H9 (cell line): ENCODE measurements around the gene IGFBP4. TPM values are rescaled to one million over a fixed set of nuclear protein-coding genes. Genes with fewer than 3 reads are reported as not detected.
A peak's percentile ranks its signal among the peaks of the same experiment; 100 is the strongest.

Experiments used
- DNase-seq: peaks from one replicate; pipeline ENCODE4 v3.0.0-alpha.2; 2017
- H2AFZ ChIP-seq: one replicate; pipeline ENCODE4 v1.6.1; 2013; ENCODE audit warnings: mild to moderate bottlenecking, low read length, control low read depth, moderate library complexity
- H2AK5ac ChIP-seq: 2 replicates; pipeline ENCODE4 v1.6.1; 2013; ENCODE audit warnings: low read length, control low read depth, mixed read lengths; ENCODE audit not compliant: insufficient read length
- H2BK120ac ChIP-seq: one replicate; pipeline ENCODE4 v1.6.1; 2013; ENCODE audit warnings: low read depth, mild to moderate bottlenecking, low read length, control low read depth, inconsistent platforms; ENCODE audit not compliant: poor library complexity, severe bottlenecking
- H2BK12ac ChIP-seq: 2 replicates; pipeline ENCODE4 v1.6.1; 2013; ENCODE audit warnings: low read length, control low read depth, mixed read lengths, low read depth; ENCODE audit not compliant: insufficient read length
- H2BK15ac ChIP-seq: 2 replicates; pipeline ENCODE4 v1.6.1; 2013; ENCODE audit warnings: low read depth, low read length, control low read depth
- H2BK20ac ChIP-seq: one replicate; pipeline ENCODE4 v1.6.1; 2013; ENCODE audit warnings: low read depth, mild to moderate bottlenecking, low read length, control low read depth, inconsistent platforms; ENCODE audit not compliant: poor library complexity, severe bottlenecking
- H2BK5ac ChIP-seq: 2 replicates; pipeline ENCODE4 v1.6.1; 2013; ENCODE audit warnings: low read length, control low read depth, mixed read lengths; ENCODE audit not compliant: insufficient read length
- H3K14ac ChIP-seq: 2 replicates; pipeline ENCODE4 v1.6.1; 2013; ENCODE audit warnings: low read length, control low read depth; ENCODE audit not compliant: insufficient read depth
- H3K18ac ChIP-seq: 2 replicates; pipeline ENCODE4 v1.6.1; 2013; ENCODE audit warnings: low read depth, mild to moderate bottlenecking, mixed read lengths, low read length, control low read depth; ENCODE audit not compliant: insufficient read length
- H3K23ac ChIP-seq: 2 replicates; pipeline ENCODE4 v1.6.1; 2013; ENCODE audit warnings: low read length, control low read depth, mixed read lengths, low read depth; ENCODE audit not compliant: insufficient read length
- H3K23me2 ChIP-seq: 2 replicates; pipeline ENCODE4 v1.6.1; 2013; ENCODE audit warnings: low read depth, mild to moderate bottlenecking, mixed read lengths, low read length, control low read depth; ENCODE audit not compliant: insufficient read length, poor library complexity, severe bottlenecking
- H3K27ac ChIP-seq: 2 replicates; pipeline ENCODE4 v1.5.1; 2013; ENCODE audit warnings: low read length, control low read depth, mixed read lengths, low read depth; ENCODE audit not compliant: insufficient read length
- H3K27me3 ChIP-seq: 2 replicates; pipeline ENCODE4 v1.6.1; 2013; ENCODE audit warnings: low read length, control low read depth, inconsistent platforms; ENCODE audit not compliant: insufficient read depth
- H3K4ac ChIP-seq: 2 replicates; pipeline ENCODE4 v1.6.1; 2013; ENCODE audit warnings: low read depth, mild to moderate bottlenecking, control low read depth, inconsistent platforms, low read length, moderate library complexity
- H3K4me1 ChIP-seq: 2 replicates; pipeline ENCODE4 v1.6.1; 2013; ENCODE audit warnings: low read length, control low read depth, inconsistent platforms; ENCODE audit not compliant: insufficient read depth
- H3K4me2 ChIP-seq: 2 replicates; pipeline ENCODE4 v1.6.1; 2013; ENCODE audit warnings: low read length, control low read depth, mixed read lengths; ENCODE audit not compliant: insufficient read length, insufficient read depth
- H3K56ac ChIP-seq: 2 replicates; pipeline ENCODE4 v1.6.1; 2013; ENCODE audit warnings: low read depth, mild to moderate bottlenecking, mixed read lengths, low read length, control low read depth; ENCODE audit not compliant: insufficient read length
- H3K79me1 ChIP-seq: 2 replicates; pipeline ENCODE4 v1.6.1; 2013; ENCODE audit warnings: low read depth, mild to moderate bottlenecking, moderate library complexity, low read length, control low read depth, inconsistent platforms; ENCODE audit not compliant: insufficient read depth, poor library complexity, severe bottlenecking
- H3K79me2 ChIP-seq: 2 replicates; pipeline ENCODE4 v1.6.1; 2013; ENCODE audit warnings: low read length, control low read depth, inconsistent platforms; ENCODE audit not compliant: insufficient read depth
- H3K9ac ChIP-seq: 2 replicates; pipeline ENCODE4 v1.6.1; 2013; ENCODE audit warnings: low read length, control low read depth, mixed read lengths; ENCODE audit not compliant: insufficient read length; ENCODE audit errors: extremely low read depth
- H3K9me3 ChIP-seq: one replicate; pipeline ENCODE4 v1.6.1; 2013; ENCODE audit warnings: low read depth, low read length, inconsistent platforms; ENCODE audit not compliant: control insufficient read depth
- H3T11ph ChIP-seq: one replicate; pipeline ENCODE4 v1.6.1; 2013; ENCODE audit warnings: mild to moderate bottlenecking, low read length, control low read depth, inconsistent platforms
- H4K20me1 ChIP-seq: one replicate; pipeline ENCODE4 v1.6.1; 2013; ENCODE audit not compliant: control insufficient read depth, insufficient read length, insufficient read depth
- H4K5ac ChIP-seq: 2 replicates; pipeline ENCODE4 v1.6.1; 2013; ENCODE audit warnings: low read depth, mild to moderate bottlenecking, mixed read lengths, low read length, control low read depth; ENCODE audit not compliant: insufficient read length
- H4K8ac ChIP-seq: replicated peaks from 2 replicates; pipeline ENCODE4 v1.6.1; 2013; ENCODE audit warnings: low read length, control low read depth, mixed read lengths, low read depth; ENCODE audit not compliant: insufficient read length
- H4K91ac ChIP-seq: 2 replicates; pipeline ENCODE4 v1.6.1; 2013; ENCODE audit warnings: low read depth, mild to moderate bottlenecking, moderate library complexity, mixed read lengths, low read length, control low read depth; ENCODE audit not compliant: insufficient read length
- H3K27ac Mint-ChIP-seq, 3 experiments: 2 replicates in 2 of 3; 3 replicates in 1 of 3; pipeline ENCODE4 v1.8.0; 2020 to 2021; ENCODE audit warnings: mixed read lengths in 3 of 3, mild to moderate bottlenecking in 1 of 3, moderate library complexity in 1 of 3
- H3K27me3 Mint-ChIP-seq: 2 replicates; pipeline ENCODE4 v1.8.0; 2021; ENCODE audit warnings: low read depth, mild to moderate bottlenecking, moderate library complexity, mixed read lengths
- H3K36me3 Mint-ChIP-seq, 3 experiments: 2 replicates in 2 of 3; 3 replicates in 1 of 3; pipeline ENCODE4 v1.8.0; 2020 to 2021; ENCODE audit warnings: low read depth in 3 of 3, mixed read lengths in 3 of 3; ENCODE audit not compliant: insufficient read depth in 1 of 3
- H3K4me1 Mint-ChIP-seq, 2 experiments: 2 replicates each; pipeline ENCODE4 v1.8.0; 2020; ENCODE audit warnings: mixed read lengths in 2 of 2
- H3K4me3 Mint-ChIP-seq, 2 experiments: 2 replicates in 1 of 2; 3 replicates in 1 of 2; pipeline ENCODE4 v1.8.0; 2020 to 2021; ENCODE audit warnings: mild to moderate bottlenecking in 2 of 2, mixed read lengths in 2 of 2, moderate library complexity in 1 of 2
- H3K9me3 Mint-ChIP-seq, 2 experiments: 2 replicates in 1 of 2; 3 replicates in 1 of 2; pipeline ENCODE4 v1.8.0; 2020; ENCODE audit warnings: mild to moderate bottlenecking in 2 of 2, mixed read lengths in 2 of 2, moderate library complexity in 1 of 2
- WGBS: extraction: QIAGEN DNeasy Blood & Tissue Kit; methylation state at CpG from one replicate; pipeline ENCODE4 v1.1.7; 2013; ENCODE audit warnings: missing lambda C conversion rate, low lambda C conversion rate, mixed read lengths; ENCODE audit not compliant: insufficient read length; ENCODE audit errors: extremely low coverage; 5-methylcytosine and 5-hydroxymethylcytosine counted together
- total RNA-seq: library from RNA; stranded (reverse); gene quantifications from 2 replicates; pipeline ENCODE4 v1.2.1, GENCODE V29; 2021
- TF ChIP-seq, protein P1 (sequence below): fragments of 200-600 bp; sonication (generic); conservative IDR thresholded peaks from 3 replicates; pipeline ENCODE4 v1.8.0; 2021; ENCODE audit warnings: antibody characterized with exemption, mild to moderate bottlenecking

Gene IGFBP4
- total RNA-seq, 1 experiment from 2014 or later: 49.9 TPM

DNA sequence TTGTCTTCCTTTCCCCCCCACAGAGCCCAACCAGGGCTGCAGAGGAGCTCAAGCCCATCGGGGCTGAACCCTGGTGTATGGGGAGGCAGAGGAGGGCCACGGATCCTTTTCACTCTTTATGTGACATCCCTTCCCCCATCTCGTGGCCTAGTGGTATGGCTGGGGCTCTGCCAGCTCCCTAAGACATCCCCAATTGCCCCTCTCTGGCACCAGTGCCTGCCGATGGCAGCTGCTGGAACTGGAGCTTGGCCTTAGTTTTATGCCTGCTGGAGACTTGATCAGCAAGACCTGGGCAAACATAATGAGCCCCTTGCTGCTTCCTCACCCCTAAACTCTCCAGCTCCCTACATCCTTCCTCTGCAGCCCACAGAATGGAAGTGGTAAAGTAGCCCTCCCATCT is 17.5 kb upstream of the IGFBP4 start:
- H2AFZ ChIP-seq: no peak overlapping the region
- peak overlapping the region in 1 of 3 experiments; percentile 63; a peak in 1 of 7 replicates for H3K27ac Mint-ChIP-seq

More for the DNA sequence above, 17.5 kb upstream of the IGFBP4 start:
- Histone ChIP-seq H3K14ac (0 out of 2 replicates have a peak overlapping the region, but pooled peaks have one; percentile 4), H3K56ac (no peak overlapping the region), H3K9me3 (no peaks in the 10 kb centered on the region), H3K9ac (no peak overlapping the region), H3K18ac (no peak overlapping the region), H3T11ph (no peak overlapping the region), H2BK15ac (no peak overlapping the region), H3K27ac (no peak overlapping the region), H3K79me1 (no peaks in the 10 kb centered on the region), H2BK5ac (no peak overlapping the region), H2BK120ac (no peak overlapping the region), H2BK20ac (no peak overlapping the region), H4K8ac (no peak overlapping the region), H3K4ac (no peak overlapping the region), H4K91ac (no peak overlapping the region), H3K23me2 (no peaks in the 10 kb centered on the region), H3K4me2 (no peak overlapping the region), H3K79me2 (no peaks in the 10 kb centered on the region), H3K23ac (no peak overlapping the region), H2BK12ac (no peak overlapping the region), H4K20me1 (no peaks in the 10 kb centered on the region), H2AK5ac (no peak overlapping the region), H3K4me1 (no peaks in the 10 kb centered on the region; the same call in 1 of the 2 replicates), H3K27me3 (no peaks in the 10 kb centered on the region), H4K5ac (no peak overlapping the region)
- TF ChIP-seq, protein P1, sequence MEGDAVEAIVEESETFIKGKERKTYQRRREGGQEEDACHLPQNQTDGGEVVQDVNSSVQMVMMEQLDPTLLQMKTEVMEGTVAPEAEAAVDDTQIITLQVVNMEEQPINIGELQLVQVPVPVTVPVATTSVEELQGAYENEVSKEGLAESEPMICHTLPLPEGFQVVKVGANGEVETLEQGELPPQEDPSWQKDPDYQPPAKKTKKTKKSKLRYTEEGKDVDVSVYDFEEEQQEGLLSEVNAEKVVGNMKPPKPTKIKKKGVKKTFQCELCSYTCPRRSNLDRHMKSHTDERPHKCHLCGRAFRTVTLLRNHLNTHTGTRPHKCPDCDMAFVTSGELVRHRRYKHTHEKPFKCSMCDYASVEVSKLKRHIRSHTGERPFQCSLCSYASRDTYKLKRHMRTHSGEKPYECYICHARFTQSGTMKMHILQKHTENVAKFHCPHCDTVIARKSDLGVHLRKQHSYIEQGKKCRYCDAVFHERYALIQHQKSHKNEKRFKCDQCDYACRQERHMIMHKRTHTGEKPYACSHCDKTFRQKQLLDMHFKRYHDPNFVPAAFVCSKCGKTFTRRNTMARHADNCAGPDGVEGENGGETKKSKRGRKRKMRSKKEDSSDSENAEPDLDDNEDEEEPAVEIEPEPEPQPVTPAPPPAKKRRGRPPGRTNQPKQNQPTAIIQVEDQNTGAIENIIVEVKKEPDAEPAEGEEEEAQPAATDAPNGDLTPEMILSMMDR: no peak
- Mint-ChIP-seq H3K36me3 (peaks cover 0 to 2% (median 0%) of the 10 kb centered on the region in 3 experiments; a peak in 1 of 7 replicates), H3K4me1 (peaks cover 27 to 30% of the 10 kb centered on the region in 2 experiments), H3K9me3 (peaks cover 0 to 9% of the 10 kb centered on the region in 2 experiments; a peak in 4 of 5 replicates), H3K27me3 (peaks cover 4% of the 10 kb centered on the region; the same call in 1 of the 2 replicates), H3K4me3 (no peak overlapping the region)
- peak; percentile 41 for DNase-seq
- no CpG with 5 or more reads among the region's 4 CpGs for WGBS
